ENCODE data around the gene TMEM126B.

- TF ChIP-seq, protein P1, sequence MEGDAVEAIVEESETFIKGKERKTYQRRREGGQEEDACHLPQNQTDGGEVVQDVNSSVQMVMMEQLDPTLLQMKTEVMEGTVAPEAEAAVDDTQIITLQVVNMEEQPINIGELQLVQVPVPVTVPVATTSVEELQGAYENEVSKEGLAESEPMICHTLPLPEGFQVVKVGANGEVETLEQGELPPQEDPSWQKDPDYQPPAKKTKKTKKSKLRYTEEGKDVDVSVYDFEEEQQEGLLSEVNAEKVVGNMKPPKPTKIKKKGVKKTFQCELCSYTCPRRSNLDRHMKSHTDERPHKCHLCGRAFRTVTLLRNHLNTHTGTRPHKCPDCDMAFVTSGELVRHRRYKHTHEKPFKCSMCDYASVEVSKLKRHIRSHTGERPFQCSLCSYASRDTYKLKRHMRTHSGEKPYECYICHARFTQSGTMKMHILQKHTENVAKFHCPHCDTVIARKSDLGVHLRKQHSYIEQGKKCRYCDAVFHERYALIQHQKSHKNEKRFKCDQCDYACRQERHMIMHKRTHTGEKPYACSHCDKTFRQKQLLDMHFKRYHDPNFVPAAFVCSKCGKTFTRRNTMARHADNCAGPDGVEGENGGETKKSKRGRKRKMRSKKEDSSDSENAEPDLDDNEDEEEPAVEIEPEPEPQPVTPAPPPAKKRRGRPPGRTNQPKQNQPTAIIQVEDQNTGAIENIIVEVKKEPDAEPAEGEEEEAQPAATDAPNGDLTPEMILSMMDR (IDR thresholded peaks at IDR 0.05), result no peak
- TF ChIP-seq, protein P2, sequence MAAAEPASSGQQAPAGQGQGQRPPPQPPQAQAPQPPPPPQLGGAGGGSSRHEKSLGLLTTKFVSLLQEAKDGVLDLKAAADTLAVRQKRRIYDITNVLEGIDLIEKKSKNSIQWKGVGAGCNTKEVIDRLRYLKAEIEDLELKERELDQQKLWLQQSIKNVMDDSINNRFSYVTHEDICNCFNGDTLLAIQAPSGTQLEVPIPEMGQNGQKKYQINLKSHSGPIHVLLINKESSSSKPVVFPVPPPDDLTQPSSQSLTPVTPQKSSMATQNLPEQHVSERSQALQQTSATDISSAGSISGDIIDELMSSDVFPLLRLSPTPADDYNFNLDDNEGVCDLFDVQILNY (CRISPR knock-in tag; IDR thresholded peaks at IDR 0.05), result no peak
- TF ChIP-seq ELF4 (CRISPR knock-in tag; IDR thresholded peaks at IDR 0.05; ENCODE audit: low read depth), result no peak
Observed at GRCh38 chr11:85628771-85629341, 463 bp downstream of the TMEM126B start.
